RPMI7951 (cell line): ENCODE results near the gene COX15. TPM values are rescaled to one million over a fixed set of nuclear protein-coding genes. Genes with fewer than 3 reads are reported as not detected.
"Not testable (repeated sequence)": the region's sequence is repeated elsewhere in the genome, so short reads cannot be mapped to it uniquely, and the experiment has no call there.

Experiments used
- DNase-seq: peaks from one replicate; pipeline ENCODE4 v3.0.0-alpha.2; 2012; ENCODE audit warnings: low read depth
- total RNA-seq: library from RNA; depleted of rRNA; stranded (reverse); fragments of >200 nt; shearing (Covaris generic); gene quantifications from 2 replicates; pipeline ENCODE4 v1.2.3, GENCODE V29; 2014; rRNA removed

Gene COX15
- 21.0 and 24.6 TPM in 2 replicates for total RNA-seq

DNA sequence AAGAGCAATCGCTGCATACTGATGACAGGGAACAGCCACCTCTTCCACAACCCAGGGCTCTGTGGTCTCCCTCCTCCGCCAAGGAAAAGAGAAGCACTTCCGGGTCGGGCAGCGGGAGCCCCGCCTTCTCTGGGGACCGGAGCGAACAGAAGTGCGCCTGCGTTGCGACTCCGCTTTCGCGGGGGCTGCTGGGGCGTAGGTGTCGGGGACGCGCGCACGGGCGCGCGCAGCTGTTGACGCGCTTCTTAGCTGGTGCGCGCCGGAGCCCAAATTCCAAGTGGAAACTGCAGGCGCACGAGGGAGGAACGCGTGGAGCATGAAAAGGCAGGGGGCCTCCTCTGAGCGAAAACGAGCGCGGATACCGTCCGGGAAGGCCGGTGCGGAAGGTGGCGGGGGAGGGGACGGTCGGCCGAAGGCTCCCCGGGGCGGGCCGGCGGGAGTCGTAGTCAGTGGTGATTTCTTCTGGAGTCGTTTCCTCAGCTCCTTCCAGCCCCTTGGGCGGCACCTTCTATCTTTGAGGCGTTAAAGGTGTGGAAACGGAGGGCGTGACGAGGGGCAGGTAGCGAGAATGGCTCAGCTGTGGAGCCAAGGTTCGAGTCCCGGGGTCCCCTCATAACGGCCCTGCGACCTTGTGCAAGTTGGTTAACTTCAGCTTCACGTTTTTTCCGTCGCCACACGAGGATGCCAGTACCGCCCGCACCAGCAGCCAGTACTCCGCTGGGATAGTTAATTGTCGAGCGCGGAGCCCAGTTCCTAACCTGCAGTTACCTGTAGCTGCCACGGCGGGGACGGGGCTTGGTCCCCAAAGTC is at the start of gene COX15, which contains the start of gene CUTC:
TSS of gene COX15 (minus strand) at position 95 of the 810 bp plus-strand sequence. CDS start at position 17, 78 bp downstream.
TSS of gene CUTC (plus strand) at position 202 of the 810 bp plus-strand sequence. CDS start at position 317, 115 bp downstream.
- DNase-seq: peak; percentile 93

DNA sequence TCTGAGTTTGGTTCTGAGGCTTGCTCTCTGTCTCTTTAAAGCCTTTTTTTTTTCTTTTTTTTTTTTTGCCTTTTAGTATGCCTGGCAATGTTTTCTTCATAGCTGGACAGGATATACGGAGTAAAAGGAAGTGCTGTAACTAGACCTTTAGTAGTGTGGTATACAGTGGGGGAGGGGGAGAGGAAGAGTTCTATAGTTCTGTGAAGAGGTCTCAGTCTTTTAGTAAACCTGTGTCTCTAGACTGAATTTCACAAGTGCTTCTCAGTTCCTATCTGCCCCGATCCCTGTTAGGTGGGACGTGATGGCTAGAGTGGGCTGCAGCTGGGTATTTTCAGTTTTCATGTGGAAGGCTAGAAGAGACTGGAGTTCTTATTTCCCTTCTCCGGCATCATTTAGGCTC is 47.4 kb upstream of the COX15 start:
- peak; percentile 81 for DNase-seq

GRCh38 chr10:99777918-99778714 is 46.2 kb upstream of the COX15 start:
- DNase-seq: no peak

DNA sequence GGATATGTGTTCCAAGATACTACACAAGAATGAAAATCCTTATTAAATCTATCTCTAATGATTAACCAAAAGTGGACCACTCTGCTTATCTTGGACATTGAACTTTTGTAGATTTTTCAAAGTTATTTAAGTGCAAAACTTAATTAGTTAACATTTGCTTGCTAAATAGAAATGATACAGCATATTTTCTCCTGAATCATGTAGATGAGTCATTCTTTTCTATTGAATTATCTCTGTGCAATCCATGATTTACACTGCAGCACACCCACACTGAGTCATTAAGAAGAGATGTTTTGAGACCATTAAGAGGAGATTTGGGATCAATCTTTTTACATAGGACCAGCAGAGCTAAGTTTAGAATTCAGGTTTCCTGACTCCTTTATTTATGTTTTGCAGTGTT is 43.9 kb upstream of the COX15 start:
- peak; percentile 78 for DNase-seq

DNA sequence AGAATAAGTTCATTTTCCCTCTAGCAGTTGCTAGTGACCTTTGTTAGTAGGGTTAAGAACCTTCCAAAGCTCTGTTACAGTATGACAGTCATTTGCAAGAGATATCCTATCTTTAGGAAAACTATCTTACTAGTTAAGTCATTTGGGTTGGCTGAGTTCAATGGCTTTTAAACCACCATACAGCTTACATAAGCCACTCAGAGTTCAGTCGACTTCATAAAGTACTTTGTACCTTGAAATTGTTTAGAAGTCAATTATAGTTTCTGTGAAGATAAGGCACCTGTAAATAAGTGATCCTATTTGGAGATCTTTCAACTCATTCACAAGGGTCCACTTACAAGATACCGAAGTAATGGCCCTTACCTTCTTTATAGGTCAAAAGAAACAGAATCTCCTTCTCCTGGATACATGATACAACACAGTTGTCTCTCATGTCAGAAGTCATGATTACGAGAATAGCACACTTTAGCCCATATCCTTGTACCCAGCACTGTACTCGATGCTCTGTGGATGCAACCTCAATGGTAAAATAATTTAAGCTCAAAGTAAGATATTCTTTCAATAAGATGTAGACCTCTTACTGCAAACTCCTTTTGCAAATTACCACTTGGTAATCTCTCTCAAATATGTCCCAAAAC is 38.6 kb upstream of the COX15 start:
- no peak for DNase-seq

GRCh38 chr10:99769706-99770105 is 37.8 kb upstream of the COX15 start:
- no peak for DNase-seq

DNA sequence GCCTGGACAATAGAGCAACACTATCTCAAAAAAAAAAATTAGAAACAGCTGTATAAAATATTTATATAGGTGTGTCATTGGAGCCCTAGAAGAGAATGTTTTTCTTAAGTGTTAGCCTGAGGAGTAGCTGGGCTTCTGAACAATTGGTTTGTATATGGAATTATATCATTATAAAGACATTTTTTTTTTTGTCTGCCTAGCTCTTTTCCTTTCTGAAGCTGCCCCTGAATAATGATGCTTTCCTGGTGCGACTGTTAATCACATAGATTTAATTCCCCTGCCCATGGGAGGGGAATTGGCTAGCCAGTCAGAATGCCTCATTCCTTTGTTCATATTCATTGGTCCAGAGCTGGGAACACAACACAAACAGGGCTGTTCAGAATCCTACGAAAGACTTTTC is 36.6 kb upstream of the COX15 start:
- no peak for DNase-seq

DNA sequence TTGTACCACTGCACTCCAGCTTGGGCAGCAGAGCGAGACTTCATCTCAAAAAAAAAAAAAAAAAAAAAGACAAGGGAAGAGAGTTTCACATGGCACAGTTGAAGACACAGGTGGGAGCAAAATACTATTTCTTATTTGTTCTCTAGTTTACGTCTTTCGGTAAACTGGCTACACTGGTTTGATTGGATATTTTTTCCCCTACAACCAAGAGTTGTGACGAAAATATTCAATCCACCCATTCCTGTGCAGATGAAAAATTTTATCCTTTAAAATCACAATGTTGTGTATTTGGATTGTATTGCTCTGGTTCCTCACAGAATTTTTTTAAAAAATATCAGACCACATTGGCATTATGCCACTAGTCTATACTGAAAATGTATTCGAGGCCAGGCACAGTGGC is 36.0 kb upstream of the COX15 start:
- DNase-seq: no peak

DNA sequence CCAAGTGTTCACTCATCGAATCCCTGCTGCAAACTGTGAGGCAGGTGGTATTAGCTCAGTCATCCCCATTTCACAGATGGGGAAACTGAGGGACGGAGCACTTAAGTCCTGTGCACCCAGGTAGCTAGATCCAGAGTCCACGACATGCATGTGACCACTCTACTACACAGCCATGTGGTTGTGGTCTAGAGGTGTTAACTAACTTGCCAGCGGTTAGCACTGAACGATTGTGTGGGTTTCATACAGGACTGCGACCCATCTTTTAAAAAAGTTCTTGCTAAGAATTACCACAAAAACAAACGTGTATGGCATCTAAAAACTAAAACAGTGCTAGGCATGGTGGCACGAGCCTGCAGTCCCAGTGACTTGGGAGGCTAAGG is 34.4 kb upstream of the COX15 start:
- no peak for DNase-seq

- no peak for DNase-seq
Measured at GRCh38 chr10:99765672-99766301, 33.9 kb upstream of the COX15 start.

- no peak for DNase-seq
Measured at GRCh38 chr10:99761365-99761764, 29.4 kb upstream of the COX15 start.

DNA sequence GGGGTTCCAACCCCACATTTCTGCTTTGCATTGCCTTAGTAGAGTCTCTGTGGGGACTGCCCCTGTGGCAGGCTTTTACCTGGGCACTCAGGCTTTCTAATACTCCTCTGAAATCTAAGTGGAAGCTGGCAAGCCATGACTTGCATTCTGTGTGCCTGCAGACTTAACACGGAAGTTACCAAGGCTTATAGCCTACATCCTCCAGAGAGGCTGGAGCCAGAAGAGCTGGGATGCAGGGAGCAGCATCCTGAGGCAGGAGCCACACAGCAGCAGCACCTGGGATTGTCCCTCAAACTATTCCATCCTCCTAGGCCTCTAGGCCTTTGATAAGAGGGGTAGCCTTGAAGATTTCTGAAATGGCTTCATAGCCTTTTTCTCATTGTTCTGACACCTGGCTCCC is 28.4 kb upstream of the COX15 start:
- no peak for DNase-seq

- DNase-seq: no peak
Measured at GRCh38 chr10:99758211-99758891, 26.4 kb upstream of the COX15 start.

DNA sequence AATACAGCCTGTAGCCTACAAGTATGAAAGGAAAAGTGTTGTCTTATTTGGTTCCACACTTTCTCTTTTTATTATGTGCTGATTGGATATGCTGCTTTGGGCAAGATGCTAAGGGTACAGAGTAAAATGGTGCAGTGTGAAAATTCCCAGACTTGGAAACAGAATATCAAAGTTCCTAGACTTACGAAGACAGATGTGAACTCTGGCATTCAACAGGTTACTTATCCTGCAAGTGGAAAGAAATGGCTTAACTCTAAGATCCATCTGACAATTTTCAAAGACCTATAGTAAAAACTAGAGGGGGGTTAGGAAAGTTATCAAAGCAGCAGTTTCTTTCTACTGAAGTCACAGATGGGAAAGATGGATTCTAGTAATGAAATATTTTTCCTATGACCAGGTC is 24.2 kb upstream of the COX15 start:
- DNase-seq: no peak

DNA sequence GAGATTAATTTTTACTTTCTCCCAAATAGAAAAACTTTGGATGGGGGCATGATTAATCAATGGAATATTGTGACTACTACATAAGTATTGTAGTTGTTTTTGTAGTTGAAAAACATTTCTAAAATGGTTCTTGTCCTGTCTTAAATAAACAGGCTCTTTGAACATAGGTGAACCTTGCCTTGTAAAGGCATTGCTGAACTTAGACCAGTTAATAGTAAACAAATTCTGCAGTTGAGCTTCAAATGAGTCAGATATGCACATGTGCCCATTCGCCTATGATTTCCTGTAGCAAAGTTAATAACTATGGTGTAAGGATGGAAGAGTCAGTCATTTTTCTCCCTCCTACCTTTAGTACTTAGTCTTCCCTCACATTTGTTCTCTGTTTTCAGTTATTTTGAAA is 22.7 kb upstream of the COX15 start:
- DNase-seq: no peak

GRCh38 chr10:99750641-99751040 is 18.7 kb upstream of the COX15 start:
- DNase-seq: no peak

- DNase-seq: no peak
Measured at GRCh38 chr10:99748823-99749451, 17.0 kb upstream of the COX15 start.

DNA sequence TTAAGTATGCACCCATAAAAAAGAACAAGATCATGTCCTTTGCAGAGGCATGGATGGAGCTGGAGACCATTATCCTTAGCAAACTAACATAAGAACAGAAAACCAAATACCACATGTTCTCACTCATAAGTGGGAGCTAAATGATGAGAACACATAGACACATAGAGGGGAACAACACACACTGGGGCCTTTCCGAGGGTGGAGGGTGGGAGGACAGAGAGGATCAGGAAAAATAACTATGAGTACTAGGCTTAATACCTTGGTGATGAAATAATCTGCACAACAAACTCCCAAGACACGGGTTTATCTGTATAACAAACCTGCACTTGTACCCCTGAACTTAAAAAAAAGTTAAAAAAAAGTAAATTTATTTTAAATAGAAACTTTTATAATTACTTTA is 14.2 kb upstream of the COX15 start:
- DNase-seq: not testable (repeated sequence)

DNA sequence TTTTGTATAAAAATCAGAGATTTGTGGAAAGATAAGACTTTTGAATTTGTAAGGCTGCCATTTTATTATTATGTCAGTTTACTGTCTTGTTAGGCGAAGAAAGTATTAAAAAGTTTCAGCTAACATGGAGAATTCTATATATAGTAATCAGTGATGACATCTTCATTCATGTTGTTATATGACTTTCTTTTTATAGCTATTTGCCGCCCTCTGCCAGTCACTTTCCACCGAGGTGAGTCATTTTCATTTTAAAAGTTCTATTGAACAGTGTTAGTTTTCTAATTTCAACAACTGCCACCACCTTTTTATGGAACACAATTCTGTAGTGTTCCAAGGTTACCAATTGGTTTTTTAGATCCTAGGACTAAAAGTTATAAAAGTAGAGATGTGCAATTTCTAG is 11.9 kb upstream of the COX15 start:
- DNase-seq: peak; percentile 6

- DNase-seq: peak; percentile 17
Measured at GRCh38 chr10:99742701-99743100, 10.8 kb upstream of the COX15 start.

DNA sequence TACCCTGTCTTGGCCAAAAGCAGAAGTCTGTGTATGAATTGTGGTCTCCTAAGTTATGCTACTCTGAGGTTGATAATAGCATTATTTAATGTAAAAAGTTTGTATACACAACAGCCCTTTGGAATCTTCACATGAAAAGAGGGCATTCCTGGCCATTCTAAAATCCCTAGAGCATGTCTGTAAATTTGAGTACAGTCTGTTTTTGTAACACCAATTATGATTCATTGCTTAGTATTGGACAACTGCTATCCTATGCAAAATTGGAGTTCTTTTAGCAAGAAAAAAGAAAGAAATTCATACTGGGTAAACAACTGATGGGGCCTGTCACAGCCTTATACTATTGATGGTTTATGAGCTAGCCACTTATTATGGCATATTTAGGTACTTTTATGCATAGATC is 10.3 kb upstream of the COX15 start:
- peak; percentile 3 for DNase-seq
